ENCODE results near the gene GAREM1.

DNA sequence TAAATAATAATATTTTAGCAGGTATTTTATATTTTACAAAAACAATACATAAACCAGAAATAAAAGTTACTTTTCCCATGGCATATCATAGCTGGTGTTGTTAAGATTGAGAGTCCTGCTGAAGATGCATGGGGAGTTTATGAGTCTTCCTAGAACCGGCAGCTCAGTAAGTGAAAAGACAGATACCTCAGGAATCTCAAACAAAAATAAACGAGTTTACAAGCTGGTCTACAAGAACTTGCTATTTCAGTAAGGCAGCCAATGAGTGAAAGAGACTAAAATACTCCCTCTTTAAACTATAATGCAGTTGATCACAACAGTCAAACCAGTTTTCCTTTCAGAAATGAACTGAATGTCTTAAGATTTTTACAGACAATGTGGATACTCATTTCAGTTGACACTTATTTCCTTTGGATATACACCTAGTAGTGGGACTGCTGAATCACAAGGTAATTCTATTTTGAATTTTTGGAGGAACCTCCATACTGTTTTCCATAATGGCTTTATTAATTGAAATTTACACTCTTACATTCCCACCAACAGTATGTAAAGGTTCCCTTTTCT, 8.9 kb downstream of the GAREM1 start:
- TF ChIP-seq POLR2A (IDR thresholded peaks at IDR 0.05): no peak
- TF ChIP-seq POLR2AphosphoS5 (IDR thresholded peaks at IDR 0.05): no peak
